ENCODE results near the gene MRPS27.
"Not testable (repeated sequence)": the region's sequence is repeated elsewhere in the genome, so short reads cannot be mapped to it uniquely, and the experiment has no call there.

GRCh38 chr5:72319435-72319975 is 535 bp downstream of the MRPS27 start:
- TF ChIP-seq CTCF (IDR thresholded peaks at IDR 0.05; ENCODE audit: insufficient read depth, low read length); POLR2AphosphoS5 (IDR thresholded peaks at IDR 0.05; ENCODE audit: low read depth); REST (IDR thresholded peaks at IDR 0.05; ENCODE audit: insufficient replicate concordance, low read depth); SPI1 (IDR thresholded peaks at IDR 0.05; ENCODE audit: borderline replicate concordance, low read depth): not testable (repeated sequence)
